GM18909 (cell line): ENCODE data around the gene ZNF689.

Experiments used
- ATAC-seq: cut with Tn5 transposase; IDR thresholded peaks from one replicate; pipeline ENCODE4 v1.9.1; 2021; ENCODE audit warnings: mild to moderate bottlenecking; ENCODE audit not compliant: unreplicated experiment, poor library complexity

Gene ZNF689

DNA sequence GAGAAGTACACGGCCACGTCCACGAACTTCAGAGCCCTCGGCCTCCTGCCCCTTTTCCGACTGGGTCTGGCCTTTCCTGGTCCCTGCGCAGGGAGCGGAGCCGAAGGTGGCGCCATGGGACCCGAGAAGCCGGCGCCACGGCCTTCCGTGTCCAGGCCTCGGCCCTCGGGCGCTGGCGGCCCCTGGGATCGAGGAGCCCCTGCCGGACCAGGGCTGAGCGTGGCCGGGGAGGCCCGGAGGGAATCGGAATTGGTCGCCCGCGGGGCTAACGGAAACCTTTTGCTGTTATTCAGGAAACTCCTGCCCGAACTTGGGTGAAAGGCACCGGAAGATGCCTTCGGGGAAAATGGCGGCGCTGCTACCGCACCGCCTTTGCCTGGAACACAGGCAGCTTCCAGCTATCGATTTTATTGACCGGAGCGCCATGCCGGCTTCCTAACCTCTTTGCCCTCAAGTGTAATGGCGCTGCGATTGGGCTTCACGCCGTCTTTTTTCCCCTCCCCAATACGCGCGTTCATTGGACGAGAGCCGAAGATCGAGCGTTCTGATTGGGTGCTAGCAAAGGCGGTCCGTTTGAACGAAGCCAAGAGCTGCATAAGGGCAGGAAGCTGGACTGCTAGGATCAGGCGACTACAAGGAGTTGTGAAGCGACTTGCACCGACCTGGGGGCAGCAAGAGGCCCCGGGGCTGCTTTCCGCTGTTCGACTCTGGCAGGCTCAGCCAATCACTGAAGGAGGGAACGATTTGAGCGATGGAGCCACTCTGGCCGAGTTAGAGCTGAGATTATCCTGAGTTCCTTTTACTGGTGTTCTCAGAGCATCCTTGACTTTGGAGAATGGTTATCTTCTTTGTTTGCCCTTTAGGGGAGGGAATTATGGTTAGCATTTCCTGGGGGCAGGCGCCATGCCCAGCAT lies at the start of gene ZNF689:
TSS of gene ZNF689 (minus strand) at position 464 of the 914 bp plus-strand sequence. CDS start at position 116, 348 bp downstream.
- ATAC-seq, result peak; percentile 88

DNA sequence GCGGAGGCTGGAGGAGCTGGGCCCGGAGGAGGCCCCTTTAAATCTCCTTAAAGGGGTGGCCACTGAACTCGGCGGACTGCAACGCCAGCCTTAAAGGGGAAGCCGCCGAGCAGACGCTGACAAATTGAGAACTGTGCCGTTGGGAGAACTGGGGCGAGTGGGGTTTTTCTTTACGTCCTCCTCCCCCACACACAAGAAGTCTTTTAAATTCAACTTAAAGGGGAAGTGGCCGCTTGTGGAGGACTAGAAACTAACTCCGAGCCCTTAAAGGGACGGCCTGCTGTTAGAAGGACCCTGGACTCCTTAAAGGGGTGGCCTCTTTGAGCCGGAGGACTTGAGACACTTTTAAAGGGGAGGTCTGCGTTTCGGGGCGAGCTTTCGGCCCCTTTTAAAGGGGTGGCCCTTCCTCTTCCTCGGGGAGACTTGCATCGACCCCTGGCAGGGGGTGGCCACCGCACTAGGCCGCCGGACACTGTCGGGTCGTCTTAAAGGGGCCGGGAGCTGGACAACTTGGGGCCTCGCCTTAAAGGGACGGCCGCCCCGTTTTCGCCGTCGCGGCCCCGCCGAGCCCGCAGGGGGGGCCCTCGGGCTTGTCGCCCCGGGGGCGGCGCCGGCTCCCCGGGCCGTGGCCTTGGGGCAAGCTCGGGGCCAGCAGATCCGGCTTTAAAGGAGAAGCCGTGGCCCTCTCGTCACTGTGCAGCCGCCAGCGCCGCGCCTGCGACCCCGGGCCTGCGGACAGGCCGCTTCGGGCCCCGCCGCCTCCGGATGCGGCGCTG lies 48.7 kb upstream of the ZNF689 start:
- peak; percentile 35 for ATAC-seq

- ATAC-seq, result peak; percentile 75
Measured at GRCh38 chr16:30657866-30658730, 47.9 kb upstream of the ZNF689 start, which contains the start of gene FBRS. TSS of gene FBRS (plus strand) at chr16:30658431. CDS start at chr16:30659519, 1,088 bp downstream.

- ATAC-seq, result no peak
Measured at GRCh38 chr16:30656974-30657865, 47.0 kb upstream of the ZNF689 start.

GRCh38 chr16:30656388-30656787 lies 46.2 kb upstream of the ZNF689 start:
- no peak for ATAC-seq

- ATAC-seq, result no peak
Measured at GRCh38 chr16:30655815-30656347, 45.7 kb upstream of the ZNF689 start.

DNA sequence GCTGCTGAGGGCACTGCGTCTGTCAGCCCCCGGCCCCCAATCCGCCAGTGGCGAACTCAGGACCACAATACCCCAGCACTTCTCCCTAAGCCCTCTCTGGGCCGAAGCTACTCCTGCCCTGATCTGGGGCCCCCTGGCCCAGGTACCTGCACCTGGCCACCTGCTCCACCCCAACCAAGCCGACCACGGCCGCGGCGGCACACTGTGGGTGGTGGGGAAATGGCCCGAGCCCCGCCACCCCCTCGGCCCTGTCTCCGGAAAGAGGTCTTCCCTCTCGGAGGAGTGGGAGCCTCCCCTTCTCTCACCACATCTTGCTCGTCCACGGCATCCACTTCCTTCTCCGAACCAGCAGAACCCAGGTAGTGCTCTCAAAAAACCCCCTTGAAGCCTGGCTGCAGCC lies 44.7 kb upstream of the ZNF689 start:
- ATAC-seq, result no peak

DNA sequence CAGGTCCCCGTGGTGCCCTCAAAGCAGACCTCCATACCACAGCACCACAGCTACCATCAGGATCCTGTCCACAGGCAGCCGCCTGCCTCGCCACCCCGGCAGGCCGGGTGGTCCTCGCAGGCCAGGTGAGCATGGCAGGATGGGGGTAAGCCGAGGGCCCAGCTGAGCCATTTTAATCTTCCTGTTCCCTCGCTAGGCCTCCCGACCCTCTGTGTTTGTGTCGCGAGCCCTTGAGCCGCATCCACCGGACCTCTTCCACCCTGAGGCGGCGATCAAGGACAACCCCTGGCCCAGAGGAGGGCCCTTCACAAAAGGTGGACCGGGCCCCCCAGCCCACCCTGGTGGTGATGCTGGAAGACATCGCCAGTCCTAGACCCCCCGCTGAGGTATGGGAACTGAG lies 42.5 kb upstream of the ZNF689 start:
- ATAC-seq, result no peak

DNA sequence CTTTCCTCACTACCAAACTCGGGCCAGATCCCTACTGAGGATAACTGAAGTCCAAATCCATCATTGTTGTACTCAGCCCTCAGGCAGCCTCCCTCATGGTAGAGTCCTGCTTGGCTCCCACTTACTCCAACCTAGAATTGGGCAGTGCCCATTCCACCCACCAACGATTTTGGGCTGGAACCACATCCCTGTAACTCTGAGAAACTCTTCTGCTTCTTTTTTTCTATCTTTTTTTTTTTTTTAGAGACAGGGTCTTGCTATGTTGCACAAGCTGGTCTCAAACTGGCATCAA lies 41.8 kb upstream of the ZNF689 start:
- no peak for ATAC-seq

- peak; percentile 42 for ATAC-seq
Measured at GRCh38 chr16:30651124-30652004, 41.2 kb upstream of the ZNF689 start.

DNA sequence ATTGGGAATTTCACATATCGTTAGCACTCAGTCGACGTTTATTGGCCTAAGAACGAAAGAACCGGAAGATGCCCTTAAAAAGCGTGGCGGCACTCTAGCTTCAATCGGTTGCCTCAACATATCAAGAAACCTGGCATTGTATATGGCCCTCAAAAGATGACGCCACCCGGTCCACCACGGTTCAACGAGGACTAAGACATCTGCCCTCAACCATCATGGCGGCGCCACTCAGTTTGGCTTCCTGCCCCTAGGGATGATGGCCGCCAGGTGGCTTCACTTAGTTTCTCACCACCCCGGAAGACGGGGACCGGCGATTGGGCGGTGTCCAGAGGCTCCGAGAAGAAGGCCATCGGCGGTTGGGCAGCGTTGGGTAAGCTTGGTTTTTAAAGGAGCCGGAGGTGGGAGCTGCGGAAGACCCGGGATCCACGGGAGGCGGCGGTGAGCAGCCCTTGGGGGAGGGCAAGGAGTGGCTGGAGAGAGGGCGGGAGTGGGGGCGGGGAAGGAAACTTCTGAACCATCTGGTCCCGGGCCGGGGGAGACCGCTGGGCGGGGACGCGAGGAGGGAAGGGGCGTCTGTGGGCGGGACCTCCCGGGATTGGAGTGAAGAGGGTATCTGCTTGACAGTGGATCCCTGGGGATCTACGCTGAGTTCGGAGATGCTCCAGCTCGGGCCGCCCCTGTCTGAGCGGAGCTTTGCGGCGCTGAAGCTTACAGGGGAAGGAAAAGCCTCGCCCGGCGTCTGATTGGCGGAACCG lies 40.4 kb upstream of the ZNF689 start, which contains the start of gene PRR14:
TSS of gene PRR14 (plus strand) at position 592 of the 755 bp plus-strand sequence. CDS start 686 bp downstream, outside the sequence.
- peak; percentile 79 for ATAC-seq

DNA sequence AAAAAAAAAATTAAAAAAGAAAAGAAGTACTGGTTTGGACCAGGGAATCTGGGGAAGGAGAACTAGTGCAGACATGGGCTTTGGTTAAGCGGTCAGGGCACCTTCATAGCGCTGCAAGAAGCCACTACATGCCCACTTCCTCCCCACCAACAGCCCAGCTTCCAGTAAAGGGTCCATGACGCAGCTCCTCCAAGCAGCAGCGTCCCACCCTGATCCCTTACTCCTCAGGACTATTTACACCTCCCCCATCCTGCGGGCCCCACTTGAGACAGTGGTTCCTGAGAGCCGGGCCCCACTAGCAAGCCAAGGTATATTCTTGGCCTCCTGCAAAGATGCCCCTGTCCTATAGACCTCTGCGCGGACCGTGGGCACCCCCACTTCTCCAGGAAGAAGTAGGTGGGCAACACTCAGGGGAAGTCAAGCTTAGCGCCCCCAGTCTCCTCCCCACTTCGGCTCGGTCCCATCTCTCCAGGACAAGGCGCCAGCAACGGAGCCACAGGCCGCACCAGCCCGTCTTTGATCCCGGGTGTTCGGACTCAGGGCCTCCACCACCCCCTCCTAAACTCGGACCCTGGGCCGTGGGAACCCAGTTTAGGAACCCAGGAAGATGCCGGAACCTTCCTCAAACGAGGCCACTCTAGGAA lies 39.7 kb upstream of the ZNF689 start:
- ATAC-seq, result peak; percentile 16

DNA sequence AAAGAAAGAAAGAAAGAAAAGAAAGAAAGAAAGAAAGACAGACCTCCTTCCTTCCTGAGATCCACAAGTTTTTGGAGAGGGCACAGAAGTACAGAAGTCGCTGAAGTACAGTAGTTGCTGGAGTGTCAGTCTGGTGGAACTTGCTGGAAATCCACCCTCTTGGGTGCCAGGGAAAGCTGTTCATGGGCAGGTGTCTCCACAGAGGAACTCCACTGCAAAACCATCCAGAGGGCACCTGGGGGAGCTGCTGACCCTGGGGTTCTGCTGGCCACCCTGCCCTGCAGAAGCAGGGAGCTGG lies 37.0 kb upstream of the ZNF689 start:
- no peak for ATAC-seq

GRCh38 chr16:30645727-30646126 lies 35.5 kb upstream of the ZNF689 start:
- ATAC-seq, result no peak

DNA sequence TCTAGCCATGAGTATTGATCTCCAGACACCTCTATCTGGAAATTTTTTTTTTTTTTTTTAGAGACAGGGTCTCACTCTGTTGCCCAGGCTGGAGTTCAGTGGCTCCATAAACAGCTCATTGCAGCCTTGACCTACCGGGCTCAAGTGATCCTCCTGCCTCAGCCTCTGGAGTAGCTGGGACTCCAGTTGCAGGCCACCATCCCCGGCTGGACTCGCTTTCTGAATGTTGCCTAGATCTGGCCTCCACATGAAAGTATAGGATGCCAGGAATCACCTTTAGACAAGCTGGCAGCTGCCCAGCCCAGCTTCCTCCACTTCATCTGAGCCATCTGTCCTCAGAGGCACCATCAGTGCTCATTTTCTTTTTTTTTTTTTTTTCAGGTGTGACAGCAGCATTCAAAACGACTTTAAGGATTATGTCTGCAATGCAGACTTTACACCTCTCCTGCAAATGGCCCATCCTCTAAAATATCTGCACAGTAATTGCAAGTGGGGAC lies 34.2 kb upstream of the ZNF689 start:
- ATAC-seq, result no peak

- no peak for ATAC-seq
Measured at GRCh38 chr16:30641378-30641982, 31.3 kb upstream of the ZNF689 start.

DNA sequence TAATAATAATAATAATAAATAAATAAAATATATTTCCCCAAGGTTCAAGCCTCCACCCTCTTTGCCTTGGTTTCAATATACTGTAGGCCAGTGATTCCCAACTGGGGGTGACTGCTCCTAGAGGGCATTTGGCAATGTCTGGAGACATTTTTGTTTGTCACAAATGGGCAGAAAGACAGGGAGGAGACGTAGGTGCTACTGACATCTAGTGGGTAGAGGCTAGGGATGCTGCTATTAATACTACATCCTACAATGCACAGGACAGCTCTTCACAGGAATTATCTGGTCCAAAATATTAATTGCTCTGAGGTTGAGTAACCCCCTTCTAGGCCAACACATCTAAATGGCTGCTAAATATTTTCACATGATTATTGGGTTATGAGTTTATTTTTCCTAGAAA lies 27.8 kb upstream of the ZNF689 start:
- ATAC-seq, result no peak
